Mucosa of gallbladder (tissue), 1 donor: ENCODE data around the gene LSAMP. TPM values are rescaled to one million over a fixed set of nuclear protein-coding genes. Genes with fewer than 3 reads are reported as not detected.
A peak's percentile ranks its signal among the peaks of the same experiment; 100 is the strongest.

Experiments
- DNase-seq: peaks from one replicate; pipeline ENCODE4 v3.0.0-alpha.2; 2020; ENCODE audit warnings: low spot score
- total RNA-seq: library from RNA; stranded (reverse); gene quantifications from one replicate; pipeline ENCODE4 v1.2.1, GENCODE V29; 2021
- donor health status: DM: no; HTN: no; CAD: no.

LSAMP gene
- total RNA-seq, 1 donor from 2014 or later, result 11.4 TPM

- DNase-seq, result no peak
These were observed 89.2 kb downstream of the LSAMP start for GRCh38 chr3:116356056-116356455.

GRCh38 chr3:116354382-116354781, 90.9 kb downstream of the LSAMP start:
- DNase-seq, result no peak

GRCh38 chr3:116350119-116350733, 95.1 kb downstream of the LSAMP start:
- DNase-seq, result no peak

GRCh38 chr3:116348216-116348615, 97.1 kb downstream of the LSAMP start:
- no peak for DNase-seq

DNA sequence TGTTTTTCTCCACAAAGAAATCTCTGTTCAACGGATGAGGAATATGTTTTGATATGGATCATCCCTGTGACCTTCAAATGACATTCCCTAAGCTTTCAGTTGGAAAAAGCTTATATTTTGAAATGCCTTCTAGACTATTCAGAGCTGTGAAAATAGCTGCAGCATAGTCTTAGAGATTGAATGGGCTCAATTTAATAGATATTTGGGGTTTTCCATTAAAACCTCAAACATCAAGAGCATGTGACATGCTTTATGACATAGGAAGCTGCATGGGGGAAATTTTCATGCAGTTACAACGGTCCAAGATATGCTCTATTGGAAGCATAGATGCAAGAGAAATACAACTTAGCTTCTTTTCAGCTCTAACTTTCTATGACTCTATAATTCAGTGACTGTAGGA, 102.8 kb downstream of the LSAMP start:
- DNase-seq, result no peak

DNA sequence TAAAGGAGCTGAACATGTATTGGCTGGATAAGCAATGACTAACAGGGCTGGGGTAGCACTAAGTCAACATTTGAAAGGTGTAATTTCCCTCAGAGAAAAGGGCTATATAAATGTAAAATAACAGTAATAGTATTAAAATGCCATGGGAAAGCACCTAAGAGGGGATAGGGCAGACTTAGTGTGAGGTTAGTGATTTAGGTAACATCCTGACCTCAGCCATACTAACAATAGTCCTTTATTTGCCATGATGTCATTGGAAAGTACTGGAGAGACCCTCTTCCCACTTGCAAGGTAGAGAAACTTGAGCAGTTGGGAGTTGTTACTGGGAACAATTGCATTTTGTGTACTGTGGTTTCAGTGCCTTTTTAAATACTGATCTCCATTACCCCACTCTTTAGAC, 103.4 kb downstream of the LSAMP start:
- DNase-seq, result no peak

DNA sequence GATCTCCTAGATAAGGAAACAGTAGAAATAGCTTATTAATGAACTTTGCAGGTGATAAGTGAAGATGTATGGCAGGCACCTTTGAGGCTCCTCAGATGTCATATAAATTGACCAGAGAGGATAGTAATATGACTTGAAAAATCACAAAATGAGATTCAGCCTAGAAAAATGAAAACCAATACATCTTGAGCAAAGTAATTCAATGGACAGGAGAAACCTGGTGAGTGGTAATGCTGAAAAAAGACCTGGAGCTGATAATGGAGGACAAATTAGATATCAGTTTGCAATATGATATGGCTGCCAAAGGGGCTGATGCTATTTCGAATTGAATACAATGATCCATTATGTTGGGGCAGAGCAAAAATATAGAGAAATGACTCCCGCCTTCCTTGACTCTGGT, 103.9 kb downstream of the LSAMP start:
- DNase-seq, result no peak

- no peak for DNase-seq
These were observed 104.5 kb downstream of the LSAMP start for GRCh38 chr3:116340680-116341216.

DNA sequence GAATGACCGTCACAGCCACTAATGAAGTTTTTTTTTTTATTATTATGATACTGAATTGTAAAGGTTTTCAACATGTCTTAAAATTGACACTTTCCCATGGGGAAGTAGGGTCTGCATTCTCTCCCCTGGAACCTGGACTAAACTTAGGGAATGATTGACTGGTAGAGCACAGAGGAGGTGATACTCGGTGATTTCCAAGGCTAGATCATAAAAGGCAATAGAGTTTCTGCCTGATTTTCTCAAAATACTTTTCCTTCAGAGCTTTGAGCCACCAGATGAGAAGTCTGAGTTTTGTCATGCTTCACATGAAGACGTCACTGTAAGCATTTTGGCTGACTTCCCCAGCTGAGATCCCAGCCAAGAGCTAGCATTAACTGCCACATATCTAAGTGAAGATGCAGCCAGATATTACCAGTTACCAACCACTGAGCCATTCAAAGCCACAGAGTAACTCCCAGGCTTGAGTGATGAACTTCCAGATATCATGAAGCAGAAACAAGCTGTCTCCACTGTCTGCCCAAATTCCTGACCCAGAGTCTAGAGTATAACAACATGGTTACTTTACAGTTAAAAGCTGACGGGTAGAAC, 105.8 kb downstream of the LSAMP start:
- peak; percentile 26 for DNase-seq

DNA sequence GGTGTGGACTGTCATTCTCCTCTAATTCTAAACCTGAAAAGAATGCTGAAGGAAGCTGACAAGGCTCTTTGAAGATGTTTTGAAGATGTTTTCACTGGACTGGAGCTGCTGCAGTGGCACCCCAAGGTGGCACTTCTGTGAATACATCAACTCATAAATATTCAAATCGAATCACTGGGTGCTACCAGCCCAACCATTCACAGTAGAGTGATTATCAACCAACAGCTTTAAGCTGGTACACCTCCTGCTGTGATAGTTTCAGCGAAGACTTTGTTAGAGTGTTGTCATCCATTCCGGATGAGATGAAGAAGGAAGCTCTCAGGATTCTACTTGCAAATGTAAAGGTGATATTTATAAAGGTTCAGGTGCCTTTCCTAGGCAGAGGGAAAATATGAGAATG, 106.6 kb downstream of the LSAMP start:
- no peak for DNase-seq

- no peak for DNase-seq
These were observed 108.1 kb downstream of the LSAMP start for GRCh38 chr3:116337229-116337628.

DNA sequence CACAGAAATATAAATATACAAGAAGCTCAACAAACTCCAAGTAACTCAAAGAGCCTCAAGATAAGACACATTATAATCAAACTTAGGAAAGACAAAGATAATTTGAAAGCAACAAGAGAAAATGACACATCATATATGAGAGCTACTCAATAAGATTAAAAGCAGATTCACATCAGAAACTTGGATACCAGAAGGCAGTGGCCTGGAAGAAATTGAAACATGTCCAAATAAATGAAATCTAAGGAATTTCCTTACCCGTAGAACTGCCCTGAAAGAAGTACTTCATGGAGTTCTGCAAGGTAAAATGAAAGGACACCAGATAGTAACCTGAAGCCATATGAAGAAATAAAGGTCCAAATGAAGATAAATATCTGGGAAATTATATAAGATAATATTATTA, 113.9 kb downstream of the LSAMP start:
- no peak for DNase-seq

DNA sequence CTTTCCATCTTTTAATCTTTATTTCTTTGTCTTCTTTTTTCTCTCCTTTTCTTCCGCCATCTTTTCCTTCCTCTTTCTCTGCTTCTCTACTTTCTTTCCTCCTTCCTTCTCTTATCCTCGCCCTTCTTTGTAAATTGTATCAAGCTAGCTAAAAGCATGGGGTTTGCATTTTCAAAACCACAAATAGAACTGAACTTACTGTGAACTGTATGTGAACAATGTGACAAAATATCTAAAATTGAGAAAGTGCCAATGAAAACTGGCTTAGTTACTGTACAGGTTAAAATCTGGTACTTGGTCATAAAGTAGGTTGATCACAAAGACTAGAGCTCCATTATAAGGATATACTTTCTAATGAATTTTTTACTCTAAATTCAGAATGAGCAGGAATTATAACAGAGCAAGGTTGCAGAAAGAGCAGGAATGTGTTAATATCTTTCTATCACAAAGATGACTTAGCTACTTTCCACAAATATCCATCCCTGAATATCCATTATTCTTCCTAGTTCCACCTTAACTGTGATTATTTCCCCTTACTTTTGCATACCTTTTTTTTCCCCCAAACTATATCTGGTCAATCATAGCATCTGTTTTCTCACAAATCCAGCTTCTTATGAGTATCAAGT, 122.4 kb downstream of the LSAMP start:
- no peak for DNase-seq

GRCh38 chr3:116318370-116318769, 126.9 kb downstream of the LSAMP start:
- no peak for DNase-seq

DNA sequence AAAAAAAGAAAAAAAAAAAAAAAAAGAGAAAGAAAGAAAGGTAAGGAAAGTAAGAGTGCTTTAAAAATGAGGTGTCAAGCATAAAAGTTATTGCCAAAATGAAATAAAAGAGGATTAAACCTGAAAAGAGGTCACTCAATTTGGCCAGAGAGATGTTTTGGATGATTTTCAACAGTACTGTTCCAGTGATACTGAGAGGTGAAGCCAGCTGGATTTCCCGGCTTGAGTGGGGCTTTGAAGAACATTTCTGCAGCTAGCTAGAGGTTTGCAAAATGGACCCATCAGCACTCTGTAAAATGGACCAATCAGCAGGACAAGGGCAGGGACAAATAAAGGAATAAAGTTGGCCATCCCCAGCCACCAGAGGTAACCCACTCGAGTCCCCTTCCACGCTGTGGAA, 128.5 kb downstream of the LSAMP start:
- no peak for DNase-seq

DNA sequence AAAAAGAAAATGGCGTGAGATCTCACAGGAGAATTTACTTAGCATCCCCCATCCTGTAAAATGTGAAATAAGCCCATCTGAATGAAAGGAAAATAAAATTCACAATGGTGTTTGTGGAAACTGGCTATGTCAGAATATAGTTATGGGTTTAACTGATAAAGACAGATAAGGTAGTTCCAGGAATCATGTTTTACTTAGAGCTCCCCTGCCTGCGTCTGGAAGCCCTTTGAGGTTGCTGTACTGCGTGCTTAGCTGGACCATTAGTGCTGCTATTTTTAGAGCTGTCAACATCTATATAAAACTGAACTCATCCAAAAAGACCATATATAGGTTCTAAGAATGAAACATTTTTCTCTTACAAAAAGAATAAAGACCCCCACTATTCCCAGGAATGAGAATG, 130.8 kb downstream of the LSAMP start:
- DNase-seq, result no peak

DNA sequence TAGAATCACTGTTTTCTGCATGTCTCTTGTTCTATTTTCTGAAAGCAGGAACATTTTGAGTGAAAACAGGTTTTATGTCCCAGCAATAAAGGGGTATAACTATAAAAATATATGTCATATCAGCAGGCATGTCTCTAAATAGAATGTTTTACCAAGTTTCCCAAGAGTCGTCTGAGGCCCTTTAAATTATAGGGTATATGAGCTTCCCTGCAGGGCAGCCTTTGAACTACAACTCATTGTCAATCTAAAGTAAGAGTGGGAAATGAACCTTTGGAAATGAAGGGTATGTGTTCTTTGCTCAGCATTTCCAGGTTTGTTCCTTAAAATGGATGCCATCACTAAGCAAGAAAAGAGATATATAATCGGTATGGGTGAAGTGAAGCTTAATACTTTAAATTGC, 138.6 kb downstream of the LSAMP start:
- DNase-seq, result no peak

DNA sequence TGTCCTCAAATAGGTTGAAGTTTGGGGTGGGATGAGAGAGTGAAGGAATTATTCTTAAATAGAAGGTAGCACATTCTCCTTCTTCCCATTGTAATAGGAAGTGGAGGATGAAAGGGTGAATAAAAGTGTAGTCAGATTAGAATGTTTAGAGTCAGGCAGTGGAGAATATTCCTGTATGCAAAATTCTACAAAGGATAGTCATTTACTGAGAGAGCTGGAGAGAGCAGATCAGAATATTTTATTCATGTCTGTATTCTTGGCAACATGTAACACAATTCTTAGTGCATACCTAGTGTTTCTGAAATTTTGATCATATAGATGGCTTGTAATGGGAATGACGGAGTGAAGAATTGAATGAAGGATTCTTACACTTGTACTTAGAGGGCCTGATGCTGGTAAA, 139.1 kb downstream of the LSAMP start:
- DNase-seq, result no peak

- DNase-seq, result no peak
These were observed 143.1 kb downstream of the LSAMP start for GRCh38 chr3:116302087-116302747.

GRCh38 chr3:116301422-116301821, 143.9 kb downstream of the LSAMP start:
- no peak for DNase-seq

DNA sequence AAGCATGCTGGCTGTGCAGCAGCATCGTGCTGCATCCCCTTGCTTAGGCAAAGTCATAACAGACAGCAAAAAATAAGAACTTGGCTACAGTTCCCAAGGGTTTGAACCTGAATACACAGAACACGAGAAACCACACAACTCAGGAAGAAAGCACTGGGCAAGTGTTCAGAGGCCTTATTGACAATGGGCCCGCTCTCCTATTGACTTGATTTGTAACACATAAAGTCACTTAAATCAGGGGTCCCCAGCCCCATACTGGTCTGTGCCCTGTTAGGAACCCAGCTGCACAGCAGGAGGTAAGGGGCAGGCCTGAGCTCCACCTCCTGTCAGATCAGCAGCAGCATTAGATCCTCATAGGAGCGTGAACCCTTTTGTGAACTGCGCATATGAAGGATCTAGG, 145.1 kb downstream of the LSAMP start:
- no peak for DNase-seq

DNA sequence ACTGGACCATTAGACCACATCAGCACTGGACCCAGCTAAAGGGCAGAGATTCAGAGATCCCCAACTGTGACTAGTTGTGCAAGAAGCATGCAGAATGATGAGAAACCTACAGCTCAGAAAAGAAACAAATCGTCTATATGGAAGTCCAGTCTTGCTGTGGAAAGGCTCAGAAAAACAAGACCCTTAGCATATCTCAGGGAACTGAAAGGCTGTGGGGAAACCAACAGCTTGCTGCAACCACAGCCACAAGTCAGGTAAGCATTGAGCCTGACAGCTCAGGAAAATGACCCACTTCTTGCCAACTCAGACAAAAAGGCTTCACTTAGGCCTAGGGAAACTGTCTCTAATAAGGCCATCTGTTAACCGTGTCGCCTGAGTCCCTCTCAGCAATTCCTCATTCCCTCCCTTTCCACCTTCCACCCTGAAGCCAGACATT, 145.6 kb downstream of the LSAMP start:
- no peak for DNase-seq

- DNase-seq, result no peak
These were observed 147.1 kb downstream of the LSAMP start for GRCh38 chr3:116298151-116298550.
